SK-N-SH (cell line): ENCODE results near the gene RAD52. TPM values are rescaled to one million over a fixed set of nuclear protein-coding genes. Genes with fewer than 3 reads are reported as not detected.

Source experiments
- CTCF ChIA-PET: fragments of 300-600, 350-600 bp; formaldehyde crosslinking; extraction: SDS; loops from one replicate; lab custom pipeline; 2021; lab: Yijun Ruan, JAX
- POLR2A ChIA-PET: fragments of 350-600 bp; sonication (Branson Sonifier 250); formaldehyde crosslinking; extraction: SDS; loops from one replicate; lab custom pipeline; 2020; ENCODE audit warnings: antibody characterized with exemption, inconsistent platforms; lab: Yijun Ruan, JAX
- DNase-seq: peaks from one replicate; pipeline ENCODE4 v3.0.0; 2012
- H2AFZ ChIP-seq: fragments of 200-600 bp; sonication (generic); 2 replicates; pipeline ENCODE4 v1.8.1; 2016; ENCODE audit warnings: antibody characterized with exemption, mild to moderate bottlenecking, low read depth
- H3F3A ChIP-seq: fragments of 200-600 bp; sonication (generic); replicated peaks from 2 replicates; pipeline ENCODE3; 2016; ENCODE audit warnings: antibody characterized with exemption, mild to moderate bottlenecking; ENCODE audit not compliant: insufficient read depth
- H3K27ac ChIP-seq, 2 experiments: fragments of 200-500 bp in 1 of 2; fragments of 200-600 bp in 1 of 2; sonication (Bioruptor generic) in 1 of 2; sonication (generic), shearing (Covaris generic) in 1 of 2; 2 replicates each; pipeline versions ENCODE4 v1.5.1 to v1.6.1; 2014 to 2016; ENCODE audit warnings: low read depth in 2 of 2, inconsistent platforms in 1 of 2, low read length in 1 of 2, mild to moderate bottlenecking in 1 of 2, mixed read lengths in 1 of 2
- H3K27me3 ChIP-seq: fragments of 200-600 bp; sonication (generic), shearing (Covaris generic); 2 replicates; pipeline ENCODE4 v1.6.1; 2016; ENCODE audit warnings: mixed run types; ENCODE audit not compliant: insufficient read depth
- H3K36me3 ChIP-seq, 2 experiments: fragments of 200-500 bp in 1 of 2; fragments of 200-600 bp in 1 of 2; sonication (Bioruptor generic) in 1 of 2; sonication (generic) in 1 of 2; replicated peaks in 1 of 2; 2 replicates each; pipeline versions ENCODE3 to v1.5.1; 2014 to 2016; ENCODE audit warnings: low read length in 1 of 2, mild to moderate bottlenecking in 1 of 2; ENCODE audit not compliant: insufficient read depth in 2 of 2, control insufficient read depth in 1 of 2
- H3K4me1 ChIP-seq, 2 experiments: fragments of 200-500 bp in 1 of 2; fragments of 200-600 bp in 1 of 2; sonication (Bioruptor generic) in 1 of 2; sonication (generic), shearing (Covaris generic) in 1 of 2; 2 replicates each; pipeline versions ENCODE4 v1.5.1 to v1.6.1; 2014 to 2016; ENCODE audit warnings: low read depth in 1 of 2, low read length in 1 of 2, mixed run types in 1 of 2; ENCODE audit not compliant: insufficient read depth in 2 of 2, control insufficient read depth in 1 of 2
- H3K4me2 ChIP-seq: fragments of 200-600 bp; sonication (generic), shearing (Covaris generic); 2 replicates; pipeline ENCODE4 v1.6.1; 2017; ENCODE audit warnings: mixed run types
- H3K4me3 ChIP-seq, 2 experiments: fragments of 200-500 bp in 1 of 2; fragments of 200-600 bp in 1 of 2; sonication (Bioruptor generic) in 1 of 2; sonication (generic), shearing (Covaris generic) in 1 of 2; 2 replicates each; pipeline versions ENCODE4 v1.5.1 to v1.8.1; 2014 to 2016; ENCODE audit warnings: low read depth in 2 of 2, inconsistent platforms in 1 of 2, low read length in 1 of 2, mild to moderate bottlenecking in 1 of 2, mixed read lengths in 1 of 2, moderate library complexity in 1 of 2
- H3K79me2 ChIP-seq: fragments of 200-600 bp; sonication (generic); 2 replicates; pipeline ENCODE4 v1.8.1; 2017; ENCODE audit warnings: mild to moderate bottlenecking; ENCODE audit not compliant: insufficient read depth
- H3K9ac ChIP-seq: fragments of 200-600 bp; sonication (generic); 2 replicates; pipeline ENCODE4 v1.6.1; 2017; ENCODE audit warnings: mixed run types
- H3K9me2 ChIP-seq: fragments of 200-600 bp; sonication (generic); 2 replicates; pipeline ENCODE4 v1.6.1; 2017; ENCODE audit warnings: mixed run types
- H3K9me3 ChIP-seq: fragments of 200-600 bp; sonication (generic); 2 replicates; pipeline ENCODE4 v1.6.1; 2017; ENCODE audit warnings: mixed run types, mild to moderate bottlenecking, moderate library complexity
- H4K20me1 ChIP-seq: fragments of 200-600 bp; sonication (generic); 2 replicates; pipeline ENCODE4 v1.6.1; 2017; ENCODE audit warnings: mild to moderate bottlenecking, mixed run types; ENCODE audit not compliant: insufficient read depth
- CHD2 ChIP-seq: fragments of 150-350 bp; IDR thresholded peaks from 2 replicates; pipeline ENCODE4 v1.6.1; 2018; ENCODE audit warnings: low read length; ENCODE audit not compliant: partially characterized antibody
- ELF1 ChIP-seq: IDR thresholded peaks from 2 replicates; pipeline ENCODE4 v1.4.0; 2012
- FOSL2 ChIP-seq: IDR thresholded peaks from 2 replicates; pipeline ENCODE4 v1.4.0; 2012; ENCODE audit warnings: low read depth, mild to moderate bottlenecking, moderate library complexity, borderline replicate concordance
- FOXJ3 ChIP-seq: sonication (generic); formaldehyde crosslinking; IDR thresholded peaks from 2 replicates; pipeline ENCODE4 v1.5.1; 2020; ENCODE audit warnings: mild to moderate bottlenecking, missing genetic modification reagents
- GABPA ChIP-seq: IDR thresholded peaks from 2 replicates; pipeline ENCODE4 v1.4.0; 2012; ENCODE audit warnings: low read depth, mild to moderate bottlenecking
- MAX ChIP-seq: IDR thresholded peaks from 2 replicates; pipeline ENCODE4 v1.4.0; 2012; ENCODE audit warnings: low read depth
- MEF2A ChIP-seq: IDR thresholded peaks from 2 replicates; pipeline ENCODE4 v1.4.0; 2012; ENCODE audit warnings: low read depth, borderline replicate concordance
- MXI1 ChIP-seq: IDR thresholded peaks from 2 replicates; pipeline ENCODE4 v1.6.1; 2012; ENCODE audit warnings: mild to moderate bottlenecking, low read depth, low read length, improper control_type of control experiment
- NFIC ChIP-seq: IDR thresholded peaks from 2 replicates; pipeline ENCODE4 v1.4.0; 2012; ENCODE audit warnings: borderline replicate concordance
- NRF1 ChIP-seq: IDR thresholded peaks from 2 replicates; pipeline ENCODE4 v1.6.1; 2012; ENCODE audit warnings: low read depth, mild to moderate bottlenecking, low read length
- POLR2AphosphoS5 ChIP-seq: IDR thresholded peaks from 2 replicates; pipeline ENCODE4 v1.6.1; 2012; ENCODE audit warnings: low read depth, low read length
- RAD21 ChIP-seq: IDR thresholded peaks from 2 replicates; pipeline ENCODE4 v1.6.1; 2012; ENCODE audit warnings: mild to moderate bottlenecking, low read length
- REST ChIP-seq: IDR thresholded peaks from 2 replicates; pipeline ENCODE4 v1.6.1; 2012; ENCODE audit warnings: mild to moderate bottlenecking, low read depth, low read length, moderate library complexity
- RFX5 ChIP-seq: IDR thresholded peaks from 2 replicates; pipeline ENCODE4 v1.6.1; 2012; ENCODE audit warnings: mild to moderate bottlenecking, improper control_type of control experiment, low read length
- RXRA ChIP-seq: IDR thresholded peaks from 2 replicates; pipeline ENCODE4 v1.4.0; 2012; ENCODE audit warnings: low read depth, mild to moderate bottlenecking, borderline replicate concordance
- SIN3A ChIP-seq: IDR thresholded peaks from 2 replicates; pipeline ENCODE4 v1.6.1; 2012; ENCODE audit warnings: low read depth, mild to moderate bottlenecking, low read length, moderate library complexity, borderline replicate concordance
- SMC3 ChIP-seq: IDR thresholded peaks from 2 replicates; pipeline ENCODE4 v1.6.1; 2012; ENCODE audit warnings: low read depth, low read length, improper control_type of control experiment
- TAF1 ChIP-seq: IDR thresholded peaks from 2 replicates; pipeline ENCODE4 v1.6.1; 2012; ENCODE audit warnings: low read depth, mild to moderate bottlenecking, low read length, moderate library complexity, borderline replicate concordance
- USF1 ChIP-seq: IDR thresholded peaks from 2 replicates; pipeline ENCODE4 v1.4.0; 2012; ENCODE audit warnings: low read depth, borderline replicate concordance
- USF2 ChIP-seq: fragments of 150-350 bp; IDR thresholded peaks from 2 replicates; pipeline ENCODE4 v1.6.1; 2017; ENCODE audit warnings: antibody characterized with exemption, low read length, low read depth, borderline replicate concordance
- YY1 ChIP-seq: IDR thresholded peaks from 2 replicates; pipeline ENCODE4 v1.4.0; 2012; ENCODE audit warnings: low read depth, mild to moderate bottlenecking
- WGBS: methylation state at CpG from one replicate; pipeline ENCODE4 v1.1.6; 2017; ENCODE audit warnings: low lambda C conversion rate; 5-methylcytosine and 5-hydroxymethylcytosine counted together
- polyA plus RNA-seq, 3 experiments: library from polyadenylated mRNA; depleted of rRNA; stranded (reverse); fragments of >200 nt; gene quantifications; 2 replicates each; pipeline ENCODE4 v1.2.3, GENCODE V29; 2012

Gene RAD52
- polyA plus RNA-seq, 1 of the 3 experiments (the other 2 are of a cell fraction): 11.2 TPM

- no peak for TF ChIP-seq NFIC
- no peak for TF ChIP-seq CHD2
- no peak for TF ChIP-seq RFX5
- no peak for TF ChIP-seq RXRA
- no peak for TF ChIP-seq MAX
- no peak for TF ChIP-seq POLR2AphosphoS5
- TF ChIP-seq MXI1: no peak
- no peak for TF ChIP-seq USF2
- no peak for TF ChIP-seq SIN3A
- TF ChIP-seq REST: no peak
- TF ChIP-seq ELF1: no peak
- no peak for TF ChIP-seq MEF2A
- no peak for TF ChIP-seq SMC3
- no peak for TF ChIP-seq FOSL2
- H3K36me3 ChIP-seq: peaks cover 87 to 90% of the 10 kb centered on the region in 2 experiments
- no peak overlapping the region for H3K9ac ChIP-seq
- no peaks in the 10 kb centered on the region for H3K79me2 ChIP-seq
- no peak overlapping the region for H2AFZ ChIP-seq
- H3K27ac ChIP-seq: no peak overlapping the region
- CTCF ChIA-PET: no interaction called here
- no peak for DNase-seq
- H3K4me3 ChIP-seq: no peak overlapping the region
- H3K27me3 ChIP-seq: no peaks in the 10 kb centered on the region
- WGBS: 97% methylated on average over 2 of the region's 2 CpGs
- POLR2A ChIA-PET: no interaction called here
- no peaks in the 10 kb centered on the region for H3K9me3 ChIP-seq
- H3F3A ChIP-seq: peaks cover 9% of the 10 kb centered on the region
- peaks cover 0 to 8% of the 10 kb centered on the region in 2 experiments; a peak in 1 of 4 replicates for H3K4me1 ChIP-seq
- no peak overlapping the region for H3K4me2 ChIP-seq
- no peaks in the 10 kb centered on the region for H3K9me2 ChIP-seq
- no peaks in the 10 kb centered on the region for H4K20me1 ChIP-seq
Observed at GRCh38 chr12:886206-886605, 63.3 kb downstream of the RAD52 start.

- no peaks in the 10 kb centered on the region for H3K9me2 ChIP-seq
- H3K27me3 ChIP-seq: no peaks in the 10 kb centered on the region
- POLR2A ChIA-PET: no interaction called here
- H3K27ac ChIP-seq: no peak overlapping the region
- H3K36me3 ChIP-seq: peaks cover 86 to 91% of the 10 kb centered on the region in 2 experiments
- peaks cover 0 to 8% of the 10 kb centered on the region in 2 experiments; a peak in 1 of 4 replicates for H3K4me1 ChIP-seq
- H2AFZ ChIP-seq: no peak overlapping the region
- no peak overlapping the region for H3K4me2 ChIP-seq
- no peak overlapping the region for H3K9ac ChIP-seq
- 88% methylated on average over 1 of the region's 2 CpGs for WGBS
- no peaks in the 10 kb centered on the region for H3K9me3 ChIP-seq
- CTCF ChIA-PET: no interaction called here
- no peaks in the 10 kb centered on the region for H3K79me2 ChIP-seq
- H3F3A ChIP-seq: peaks cover 8% of the 10 kb centered on the region
- H3K4me3 ChIP-seq: no peak overlapping the region
- H4K20me1 ChIP-seq: no peaks in the 10 kb centered on the region
- no peak for DNase-seq
- TF ChIP-seq MAX (no peak), FOSL2 (no peak), NRF1 (no peak), TAF1 (no peak), RAD21 (no peak), YY1 (no peak), CHD2 (no peak), USF1 (no peak), USF2 (no peak), GABPA (no peak), FOXJ3 (CRISPR knock-in tag) (no peak)
Observed at GRCh38 chr12:885701-886100, 63.8 kb downstream of the RAD52 start.
